Spleen (tissue), 7 donors: Measurements from ENCODE around the gene CEACAM3.

Source experiments
- POLR2A ChIP-seq, 3 donors: fragments of 450-650 bp; IDR thresholded peaks; one replicate each; pipeline ENCODE4 v1.5.1; 2017; ENCODE audit warnings: antibody characterized with exemption in 3 of 3, mild to moderate bottlenecking in 1 of 3
- TF ChIP-seq, protein P1 (sequence below), 11 experiments: fragments of 200-600 bp in 7 of 11; fragments of 450-650 bp in 4 of 11; sonication (generic) in 4 of 11; IDR thresholded peaks in 8 of 11; conservative IDR thresholded peaks in 3 of 11; 1 replicate in 7 of 11; 2 replicates in 4 of 11; pipeline versions ENCODE4 v1.4.0 to v1.8.0; 2016 to 2021; ENCODE audit warnings: antibody characterized with exemption in 11 of 11, inconsistent platforms in 4 of 11, mild to moderate bottlenecking in 1 of 11
- donor health status: DM: no; HTN: no; CAD: no; lungs with moderate emphysema.
- donor health status: DM: no; HTN: no; CAD: no.
- donor health status: DM: no; HTN: no; CAD: no.

DNA sequence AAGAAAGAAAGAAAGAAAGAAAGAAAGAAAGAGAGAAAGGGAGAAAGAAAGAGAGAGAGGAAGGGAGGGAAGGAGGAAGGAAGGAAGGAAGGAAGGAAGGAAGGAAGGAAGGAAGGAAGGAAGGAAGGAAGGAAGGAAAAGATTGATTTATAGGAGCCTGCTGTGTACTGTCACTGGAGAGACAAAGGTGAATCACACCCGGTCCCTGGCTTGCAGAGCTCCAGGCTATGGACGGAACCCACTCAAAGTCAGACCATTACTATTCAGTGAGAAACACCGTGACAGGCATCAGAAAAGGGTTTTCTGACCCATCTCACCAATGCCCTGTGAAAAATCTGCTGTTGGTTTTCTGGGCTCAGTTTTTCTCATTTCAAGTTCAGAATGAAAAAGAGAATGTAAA lies 48.4 kb upstream of the CEACAM3 start:
- TF ChIP-seq, protein P1, sequence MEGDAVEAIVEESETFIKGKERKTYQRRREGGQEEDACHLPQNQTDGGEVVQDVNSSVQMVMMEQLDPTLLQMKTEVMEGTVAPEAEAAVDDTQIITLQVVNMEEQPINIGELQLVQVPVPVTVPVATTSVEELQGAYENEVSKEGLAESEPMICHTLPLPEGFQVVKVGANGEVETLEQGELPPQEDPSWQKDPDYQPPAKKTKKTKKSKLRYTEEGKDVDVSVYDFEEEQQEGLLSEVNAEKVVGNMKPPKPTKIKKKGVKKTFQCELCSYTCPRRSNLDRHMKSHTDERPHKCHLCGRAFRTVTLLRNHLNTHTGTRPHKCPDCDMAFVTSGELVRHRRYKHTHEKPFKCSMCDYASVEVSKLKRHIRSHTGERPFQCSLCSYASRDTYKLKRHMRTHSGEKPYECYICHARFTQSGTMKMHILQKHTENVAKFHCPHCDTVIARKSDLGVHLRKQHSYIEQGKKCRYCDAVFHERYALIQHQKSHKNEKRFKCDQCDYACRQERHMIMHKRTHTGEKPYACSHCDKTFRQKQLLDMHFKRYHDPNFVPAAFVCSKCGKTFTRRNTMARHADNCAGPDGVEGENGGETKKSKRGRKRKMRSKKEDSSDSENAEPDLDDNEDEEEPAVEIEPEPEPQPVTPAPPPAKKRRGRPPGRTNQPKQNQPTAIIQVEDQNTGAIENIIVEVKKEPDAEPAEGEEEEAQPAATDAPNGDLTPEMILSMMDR (IDR thresholded peaks at IDR 0.05 in 8 of 11, conservative IDR thresholded peaks at IDR 0.05 in 3 of 11), result no peak
- TF ChIP-seq POLR2A (IDR thresholded peaks at IDR 0.05), result no peak
